Measurements from ENCODE around the gene CEACAM16.

CEACAM16 gene

GRCh38 chr19:44731081-44731480 lies 32.1 kb downstream of the CEACAM16 start:
- DNase-seq = no peak

DNA sequence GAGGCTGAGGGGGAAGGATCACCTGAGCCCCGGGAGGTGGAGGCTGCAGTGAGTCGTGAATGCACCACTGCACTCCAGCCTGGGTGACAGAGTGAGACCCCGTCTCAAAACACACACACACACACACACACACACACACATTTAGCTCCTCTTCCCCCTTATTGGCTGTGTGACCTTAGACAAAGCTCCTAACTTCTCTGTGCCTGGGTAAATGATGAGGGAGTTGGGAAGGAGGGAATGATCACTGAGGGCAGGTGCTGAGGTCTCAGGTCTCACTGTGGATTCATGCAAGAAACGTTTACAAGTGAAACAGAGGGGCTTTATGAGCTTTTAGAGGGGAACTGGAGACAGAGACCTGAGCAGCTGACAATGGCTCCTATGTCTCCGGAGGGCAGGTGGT lies 32.7 kb downstream of the CEACAM16 start:
- no peak for DNase-seq

- DNase-seq = no peak
Observed at GRCh38 chr19:44732235-44733014, 33.5 kb downstream of the CEACAM16 start.

DNA sequence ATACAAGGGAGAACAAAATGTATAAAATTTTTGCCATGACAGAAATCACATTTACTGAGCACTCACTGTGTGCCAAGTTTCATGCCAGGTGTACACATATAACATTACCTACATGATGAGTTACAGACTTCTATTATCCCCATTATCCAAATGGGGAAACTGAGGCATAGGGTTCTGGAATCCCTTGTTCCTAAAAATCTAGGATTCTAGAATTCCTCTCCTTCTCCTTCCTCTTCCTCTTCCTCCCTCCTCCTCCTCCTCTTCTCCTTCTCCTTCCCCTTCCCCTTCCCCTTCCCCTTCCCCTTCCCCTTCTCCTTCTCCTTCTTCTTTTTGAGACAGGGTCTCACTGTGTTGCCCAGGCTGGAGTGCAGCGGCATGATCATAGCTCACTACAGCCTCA lies 35.4 kb downstream of the CEACAM16 start:
- DNase-seq = no peak

DNA sequence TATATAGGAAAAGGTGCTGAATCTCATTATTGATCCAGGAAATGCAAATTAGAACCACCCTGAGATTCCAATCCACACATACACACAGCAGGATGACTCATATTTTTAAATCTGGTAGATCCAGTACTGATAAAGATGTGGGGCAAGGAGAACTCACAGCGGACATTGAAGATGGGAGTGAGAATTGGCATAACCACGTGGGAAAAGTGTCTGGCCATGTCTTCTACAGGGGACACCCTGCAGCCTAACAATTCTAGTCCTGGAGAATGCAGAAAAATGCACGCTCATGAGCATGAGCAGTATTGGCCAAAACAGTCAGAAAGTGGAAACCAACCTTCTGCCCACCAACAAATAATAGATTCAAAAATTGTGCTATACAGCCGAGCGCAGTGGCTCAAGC lies 36.1 kb downstream of the CEACAM16 start:
- DNase-seq = no peak

DNA sequence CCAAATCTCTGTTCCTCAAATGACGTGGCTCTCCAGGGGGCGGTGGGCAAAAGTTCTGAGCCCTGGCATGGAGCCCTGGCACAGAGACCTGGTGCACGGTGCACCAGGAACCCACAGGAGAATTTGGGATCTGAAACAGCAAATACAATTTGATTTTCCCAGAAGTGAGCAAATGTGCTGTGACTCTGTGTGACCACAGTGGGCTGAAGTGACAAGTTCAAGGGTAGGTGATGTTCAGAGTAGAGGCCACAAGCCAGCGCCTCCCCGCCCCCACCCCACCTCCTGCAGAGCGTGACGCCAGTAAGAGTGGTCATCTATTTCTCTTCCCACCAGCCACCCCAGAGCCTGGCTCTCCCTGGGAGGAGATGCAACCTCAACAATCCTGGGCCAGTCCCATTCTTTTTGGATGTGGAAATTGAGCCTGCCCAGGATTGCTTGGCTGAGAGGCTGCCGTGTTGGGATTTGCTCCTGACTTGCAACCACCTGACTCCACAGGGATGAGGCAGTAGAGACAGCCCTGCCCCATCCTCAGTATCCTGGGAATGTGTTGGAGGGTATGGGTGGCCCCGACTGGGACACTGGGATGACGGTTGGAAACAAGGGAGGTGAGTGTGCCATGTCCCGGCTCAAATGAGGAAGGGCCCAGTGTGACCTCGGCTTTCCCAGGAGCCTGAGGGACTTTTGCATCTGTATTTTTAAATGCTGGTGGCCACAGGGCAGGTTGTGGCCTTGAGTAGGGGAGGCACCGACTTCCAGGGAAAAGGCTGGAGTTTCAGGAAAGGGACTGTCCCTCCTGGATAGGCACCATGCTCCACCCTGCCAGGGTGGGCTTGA lies 38.5 kb downstream of the CEACAM16 start:
- DNase-seq = no peak

DNA sequence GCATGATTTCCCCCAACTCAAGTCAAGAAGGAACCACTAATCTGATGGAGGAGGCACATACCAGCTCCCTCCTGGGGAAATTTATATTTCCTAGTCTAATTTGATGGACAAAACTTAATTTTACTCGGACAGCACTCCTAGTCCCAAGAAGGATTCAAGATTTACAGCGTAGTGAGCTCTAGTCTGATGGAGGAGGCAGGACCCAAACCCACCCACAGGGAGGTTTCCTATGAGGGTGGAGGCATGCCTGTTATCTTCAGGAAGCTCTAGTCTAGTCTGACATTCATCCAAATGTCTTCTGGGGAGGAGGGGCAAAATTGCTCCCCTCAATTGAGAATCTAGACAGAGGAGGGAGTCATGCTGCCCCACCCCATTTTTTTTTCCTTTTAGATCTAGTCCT lies 39.2 kb downstream of the CEACAM16 start:
- DNase-seq = no peak

- DNase-seq = no peak
Observed at GRCh38 chr19:44738603-44739558, 39.9 kb downstream of the CEACAM16 start.

- no peak for DNase-seq
Observed at GRCh38 chr19:44740351-44740824, 41.4 kb downstream of the CEACAM16 start.

DNA sequence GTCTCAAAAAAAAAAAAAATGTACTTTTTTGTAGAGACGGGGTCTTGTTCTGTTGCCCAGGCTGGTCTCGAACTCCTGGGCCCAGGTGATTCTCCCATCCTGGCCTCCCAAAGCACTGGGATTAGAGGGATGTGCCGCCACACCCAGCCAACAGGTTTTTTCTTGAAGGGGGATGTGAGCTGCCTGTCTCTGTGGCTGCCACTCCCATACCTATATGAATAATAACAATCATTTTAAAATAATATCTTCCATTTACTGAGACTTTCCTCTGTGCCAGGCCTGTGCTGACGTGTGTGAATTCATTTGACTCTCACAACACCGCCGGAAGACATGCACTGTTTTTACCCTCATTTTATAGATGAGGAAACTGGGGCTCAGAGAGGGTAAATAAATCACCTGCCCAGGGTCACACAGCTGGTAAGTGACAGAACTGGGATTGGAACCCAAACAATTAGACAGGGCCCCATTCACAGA lies 42.3 kb downstream of the CEACAM16 start:
- DNase-seq = no peak

DNA sequence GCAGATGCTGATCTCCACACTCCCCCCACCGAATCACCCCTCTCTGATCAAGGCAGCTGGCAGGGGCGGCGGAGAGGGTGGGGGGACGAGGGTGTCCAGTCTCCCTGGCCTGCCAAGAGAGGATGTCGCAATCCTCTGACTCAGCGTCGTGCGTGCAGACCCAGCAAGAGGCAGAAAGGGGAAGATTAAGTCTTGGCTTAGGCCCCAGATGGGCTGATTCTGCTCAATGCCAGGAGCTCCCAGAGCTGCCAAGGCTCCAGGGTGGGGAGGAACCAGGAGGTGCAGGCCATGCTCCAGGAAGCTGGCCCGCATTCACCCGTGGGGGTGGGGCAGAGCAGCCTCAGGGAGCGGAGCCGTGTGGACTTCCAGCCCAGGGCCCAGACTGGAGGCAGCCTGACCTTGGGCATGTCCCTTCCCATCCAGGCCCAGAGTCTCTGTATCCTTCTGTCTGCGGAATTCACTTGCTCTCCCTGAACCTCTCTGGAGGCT lies 42.9 kb downstream of the CEACAM16 start:
- no peak for DNase-seq

GRCh38 chr19:44742330-44743061 lies 43.5 kb downstream of the CEACAM16 start:
- no peak for DNase-seq

GRCh38 chr19:44744871-44745332 lies 46.0 kb downstream of the CEACAM16 start:
- no peak for DNase-seq

DNA sequence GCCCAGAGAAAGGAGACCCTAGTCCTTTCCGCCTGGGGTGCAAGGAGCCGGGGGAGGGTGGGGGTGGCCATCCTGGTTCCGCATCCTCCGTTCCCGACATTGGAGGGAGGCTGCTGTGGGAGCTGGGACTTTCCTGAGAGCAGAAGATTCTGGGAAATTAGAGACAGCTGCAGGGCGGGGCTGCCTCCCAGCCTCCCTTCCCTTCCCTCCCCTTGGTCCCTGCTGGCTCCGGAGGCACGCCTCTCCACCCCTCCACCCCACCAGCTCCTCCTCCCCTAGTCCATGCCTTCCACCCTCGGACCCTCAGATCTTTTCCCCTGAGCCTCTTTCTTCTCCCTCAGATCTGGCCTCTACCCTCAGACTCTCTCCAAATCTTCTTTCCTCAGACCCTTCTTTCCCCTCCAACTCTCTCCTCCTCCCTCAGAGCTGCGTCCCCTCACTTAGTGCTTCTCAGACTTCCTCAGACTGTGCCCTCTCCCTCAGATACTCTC lies 46.4 kb downstream of the CEACAM16 start:
- no peak for DNase-seq

GRCh38 chr19:44745887-44746600 lies 47.1 kb downstream of the CEACAM16 start:
- DNase-seq = no peak

DNA sequence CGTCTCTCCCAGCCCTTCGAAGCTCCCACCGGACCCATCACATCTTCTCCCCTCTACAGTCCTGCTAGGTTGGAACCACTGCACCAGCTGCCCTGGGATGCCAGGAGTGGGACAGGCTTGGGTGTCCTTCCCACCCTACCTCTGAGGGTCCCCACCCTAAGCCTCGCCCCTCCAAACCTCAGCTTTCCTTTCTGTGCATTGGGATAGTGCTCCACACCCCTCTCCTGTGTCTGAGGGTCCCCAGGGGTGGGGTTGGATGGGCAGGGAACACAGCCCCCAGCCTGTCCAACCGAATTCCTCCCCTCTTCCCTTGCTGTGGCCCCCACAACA lies 47.6 kb downstream of the CEACAM16 start:
- no peak for DNase-seq

- no peak for DNase-seq
Observed at GRCh38 chr19:44746946-44747738, 48.2 kb downstream of the CEACAM16 start.

GRCh38 chr19:44747739-44748425 lies 48.9 kb downstream of the CEACAM16 start:
- no peak for DNase-seq

DNA sequence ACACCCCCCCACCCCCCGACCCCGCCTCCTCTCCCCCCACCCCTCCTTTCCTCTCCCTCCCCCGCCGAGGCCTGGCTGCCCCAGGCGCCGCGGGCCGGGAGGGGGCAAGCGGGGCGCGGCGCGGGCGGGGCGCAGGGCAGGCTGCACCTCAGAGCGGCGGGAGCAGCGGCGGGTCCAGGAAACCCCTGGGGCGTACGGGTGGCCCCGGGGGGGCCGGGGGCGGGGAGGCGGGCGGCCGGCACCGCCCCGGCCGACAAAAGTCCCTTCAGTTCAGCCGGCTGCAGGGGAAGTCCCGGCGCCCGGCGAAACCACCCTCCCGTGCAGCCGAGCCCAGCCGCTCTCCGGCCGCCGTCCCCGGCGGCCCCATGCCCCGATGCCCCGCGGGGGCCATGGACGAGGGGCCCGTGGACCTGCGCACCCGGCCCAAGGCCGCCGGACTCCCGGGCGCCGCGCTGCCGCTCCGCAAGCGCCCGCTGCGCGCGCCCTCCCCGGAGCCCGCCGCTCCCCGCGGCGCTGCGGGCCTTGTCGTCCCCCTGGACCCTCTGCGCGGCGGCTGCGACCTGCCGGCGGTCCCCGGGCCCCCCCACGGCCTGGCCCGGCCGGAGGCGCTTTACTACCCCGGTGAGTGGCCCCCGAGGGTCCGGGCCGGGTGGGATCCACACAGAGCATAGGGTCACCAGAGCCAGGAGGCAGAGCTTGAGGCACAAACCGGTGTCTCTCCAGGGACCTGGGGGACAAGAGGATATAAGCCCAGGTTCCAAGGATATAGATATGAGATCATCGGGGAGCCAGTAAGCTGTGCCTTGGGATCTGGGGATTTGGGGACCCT lies 49.7 kb downstream of the CEACAM16 start, which contains the start of gene BCL3:
BCL3 (plus strand) TSS at position 283 of the 829 bp plus-strand sequence; CDS start at position 366, 83 bp downstream.
- DNase-seq = no peak
